GM12874 (cell line): ENCODE data around the gene ADPRH.

Source experiments
- TF ChIP-seq, protein P1 (sequence below): IDR thresholded peaks from 2 replicates; pipeline ENCODE4 v1.5.1; 2011; ENCODE audit warnings: low read depth, mild to moderate bottlenecking, control low read depth, low read length, moderate library complexity; ENCODE audit not compliant: insufficient read depth

Gene ADPRH

DNA sequence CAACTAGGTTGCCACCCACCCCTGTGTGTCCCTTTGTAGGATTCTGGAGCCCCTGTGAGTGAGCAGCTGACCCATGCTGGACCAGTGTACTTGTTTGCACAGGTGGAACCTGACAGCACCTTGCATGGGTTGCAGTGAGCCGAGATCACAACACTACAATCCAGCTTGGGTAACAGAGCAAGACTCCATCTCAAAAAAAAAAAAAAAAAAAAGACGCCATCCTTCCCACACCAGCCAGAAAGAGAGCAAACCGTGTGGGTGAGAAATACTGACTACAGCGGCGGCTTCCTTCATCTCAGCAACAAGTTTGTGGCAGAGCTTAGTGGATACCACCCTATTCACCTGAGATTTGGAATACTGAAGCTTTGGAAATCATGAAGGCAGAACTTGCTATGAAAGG, 19.1 kb upstream of the ADPRH start:
- TF ChIP-seq, protein P1, sequence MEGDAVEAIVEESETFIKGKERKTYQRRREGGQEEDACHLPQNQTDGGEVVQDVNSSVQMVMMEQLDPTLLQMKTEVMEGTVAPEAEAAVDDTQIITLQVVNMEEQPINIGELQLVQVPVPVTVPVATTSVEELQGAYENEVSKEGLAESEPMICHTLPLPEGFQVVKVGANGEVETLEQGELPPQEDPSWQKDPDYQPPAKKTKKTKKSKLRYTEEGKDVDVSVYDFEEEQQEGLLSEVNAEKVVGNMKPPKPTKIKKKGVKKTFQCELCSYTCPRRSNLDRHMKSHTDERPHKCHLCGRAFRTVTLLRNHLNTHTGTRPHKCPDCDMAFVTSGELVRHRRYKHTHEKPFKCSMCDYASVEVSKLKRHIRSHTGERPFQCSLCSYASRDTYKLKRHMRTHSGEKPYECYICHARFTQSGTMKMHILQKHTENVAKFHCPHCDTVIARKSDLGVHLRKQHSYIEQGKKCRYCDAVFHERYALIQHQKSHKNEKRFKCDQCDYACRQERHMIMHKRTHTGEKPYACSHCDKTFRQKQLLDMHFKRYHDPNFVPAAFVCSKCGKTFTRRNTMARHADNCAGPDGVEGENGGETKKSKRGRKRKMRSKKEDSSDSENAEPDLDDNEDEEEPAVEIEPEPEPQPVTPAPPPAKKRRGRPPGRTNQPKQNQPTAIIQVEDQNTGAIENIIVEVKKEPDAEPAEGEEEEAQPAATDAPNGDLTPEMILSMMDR = no peak

DNA sequence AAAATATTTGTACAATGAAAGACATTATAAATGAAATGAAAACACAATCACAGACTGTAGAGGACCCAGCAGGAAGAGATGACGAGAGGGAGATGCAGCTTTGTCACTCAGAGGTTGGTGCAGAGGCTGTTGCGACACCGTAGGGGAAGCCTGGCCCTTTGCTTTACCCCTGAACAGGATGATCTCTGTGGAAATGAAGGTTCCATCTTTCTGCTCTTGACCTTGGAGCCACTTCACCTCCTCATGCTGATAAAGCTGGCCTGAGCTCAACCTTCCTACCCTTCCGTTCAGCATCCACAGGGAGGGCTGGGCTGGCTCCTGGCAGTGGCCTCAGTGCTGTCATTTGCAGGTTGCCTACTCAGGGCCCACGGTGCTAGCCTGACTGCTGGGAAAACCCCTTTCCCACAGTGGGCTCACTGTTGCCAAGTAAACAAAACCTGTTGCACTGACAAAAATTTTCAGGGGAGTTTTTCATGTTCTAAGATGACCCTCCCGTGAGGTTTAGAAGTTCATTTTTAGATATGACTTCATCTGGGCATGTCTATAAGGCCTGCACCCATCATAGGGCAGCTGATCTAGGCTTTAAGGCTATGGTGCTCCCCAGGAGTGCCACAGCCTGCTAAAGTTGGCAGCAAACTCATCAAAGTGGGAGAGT, 16.9 kb upstream of the ADPRH start:
- TF ChIP-seq, protein P1 = no peak

DNA sequence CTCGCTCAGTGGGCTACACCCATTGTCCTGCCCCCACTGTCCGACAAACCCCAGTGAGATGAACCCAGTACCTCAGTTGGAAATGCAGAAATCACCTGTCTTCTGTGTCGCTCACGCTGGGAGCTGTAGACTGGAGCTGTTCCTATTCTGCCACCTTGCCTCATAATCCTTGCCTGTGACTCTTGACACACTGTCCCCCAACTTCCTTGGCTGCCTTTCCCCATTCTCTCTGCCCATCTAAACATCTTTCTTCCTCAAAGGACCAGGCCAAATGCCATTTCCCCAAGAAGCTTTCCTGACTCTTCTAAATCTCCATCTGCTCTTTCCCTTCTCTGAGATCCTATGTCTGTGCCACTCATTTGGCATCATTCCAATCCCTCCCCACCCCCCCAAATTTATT, 10.1 kb upstream of the ADPRH start:
- TF ChIP-seq, protein P1 = no peak

DNA sequence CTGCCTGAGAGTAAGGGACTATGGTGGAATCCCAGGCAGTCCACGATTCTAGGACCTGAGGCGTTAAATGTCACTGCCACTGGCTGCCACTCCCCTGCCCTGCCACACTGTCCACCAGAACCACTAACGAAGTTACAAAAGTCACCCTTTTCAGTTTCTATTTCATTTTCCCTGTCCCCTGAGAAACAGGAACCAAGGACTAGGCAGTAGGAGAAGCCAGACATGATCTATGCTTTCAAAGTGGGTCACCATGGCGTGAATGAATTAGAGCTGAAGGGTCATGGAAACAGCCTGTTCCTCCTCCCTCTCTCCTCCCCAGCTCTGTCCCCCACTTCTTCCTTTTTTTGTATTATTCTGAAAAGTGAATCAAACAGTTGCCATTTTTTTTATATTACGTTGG, 9.1 kb upstream of the ADPRH start:
- TF ChIP-seq, protein P1 = no peak

DNA sequence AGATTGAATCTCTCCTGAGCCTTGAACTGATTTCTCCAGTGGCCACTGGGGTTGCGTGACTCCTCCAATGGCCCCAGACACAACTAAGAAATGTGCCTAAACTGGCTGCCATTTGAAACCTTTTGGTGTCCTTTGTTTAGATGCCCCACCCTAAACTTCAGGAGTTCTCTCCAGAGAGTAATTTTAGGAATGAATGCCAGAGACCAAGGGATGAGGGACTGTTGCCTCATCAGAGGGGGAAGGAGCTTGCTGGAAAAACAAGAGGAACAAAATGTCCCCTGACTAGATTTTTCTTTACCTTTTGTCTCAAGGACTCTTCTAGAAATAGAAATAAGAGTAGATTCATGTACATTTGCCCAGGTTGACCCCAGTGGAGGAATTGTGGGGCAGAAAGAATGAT, 8.1 kb upstream of the ADPRH start:
- TF ChIP-seq, protein P1 = no peak

DNA sequence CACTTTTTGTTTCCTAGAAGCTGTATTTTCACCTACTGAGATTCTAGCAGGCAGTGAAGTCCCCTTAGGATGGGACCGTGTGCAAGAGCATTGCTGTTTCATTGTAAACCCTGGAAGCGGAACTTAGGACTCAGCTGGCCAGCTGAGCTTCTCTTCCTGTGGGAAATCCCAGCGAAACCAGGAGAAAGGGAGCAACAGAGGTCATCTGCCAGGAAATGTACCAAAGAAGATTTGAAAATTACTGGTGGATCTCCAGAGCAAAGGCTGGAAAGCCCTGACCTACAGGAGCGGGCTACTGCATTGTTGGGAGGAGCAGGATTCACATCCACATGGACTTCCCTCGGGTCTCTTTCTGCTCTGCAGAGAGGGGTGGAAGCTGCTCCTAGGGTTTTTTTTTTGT, 7.6 kb upstream of the ADPRH start:
- TF ChIP-seq, protein P1 = no peak

DNA sequence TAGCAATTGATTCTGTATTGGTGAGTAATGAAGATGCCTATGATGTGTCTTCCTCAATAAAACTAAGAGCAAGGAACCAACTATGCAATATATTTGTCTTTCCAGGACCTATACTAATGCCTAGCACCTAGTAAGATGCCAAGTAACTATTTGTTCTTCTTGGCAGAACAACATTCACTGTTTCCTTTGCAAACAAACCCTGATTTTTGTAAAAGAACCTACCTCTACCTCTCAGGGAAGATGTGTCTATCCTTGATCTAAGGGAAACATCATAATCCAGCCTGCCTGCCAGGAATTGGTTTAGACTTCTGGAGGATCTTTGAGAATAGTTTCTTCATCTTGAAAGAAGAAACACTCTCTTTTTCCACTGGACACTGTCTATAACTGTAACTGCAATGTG, 3.8 kb upstream of the ADPRH start:
- TF ChIP-seq, protein P1 = no peak
